B cell (primary cell): ENCODE data around the gene ARRDC1. TPM values are rescaled to one million over a fixed set of nuclear protein-coding genes. Genes with fewer than 3 reads are reported as not detected.

Experiments
- ATAC-seq: fragments of 200-7000 bp; cut with Tn5 transposase; one replicate; pipeline ENCODE4 v1.10.0; 2021; ENCODE audit warnings: low read depth, mild to moderate bottlenecking, moderate number of reproducible peaks, moderate library complexity
- CTCF ChIA-PET: fragments of 350-600 bp; sonication (Branson Sonifier 250); formaldehyde crosslinking; loops from one replicate; lab custom pipeline; 2021; ENCODE audit warnings: antibody characterized with exemption, inconsistent platforms; lab: Charles Lee
- POLR2A ChIA-PET: fragments of 350-600 bp; sonication (Branson Sonifier 250); formaldehyde crosslinking; loops from one replicate; lab custom pipeline; 2021; ENCODE audit warnings: antibody characterized with exemption; lab: Charles Lee
- DNase-seq: peaks from one replicate; pipeline ENCODE4 v3.0.0; 2013
- H2AFZ ChIP-seq: 2 replicates; pipeline ENCODE4 v1.6.1; 2012; ENCODE audit warnings: mild to moderate bottlenecking, low read depth, low read length; ENCODE audit not compliant: insufficient read depth, poor library complexity, severe bottlenecking
- H3K27ac ChIP-seq, 2 donors: 1 replicate in 1 of 2; 2 replicates in 1 of 2; pipeline ENCODE4 v1.5.1; 2012 to 2013; ENCODE audit warnings: low read length in 2 of 2, mild to moderate bottlenecking in 2 of 2, moderate library complexity in 1 of 2
- H3K27me3 ChIP-seq, 4 experiments: fragments of 200-600 bp in 1 of 4; sonication (generic) in 1 of 4; replicated peaks in 1 of 4; 1 replicate in 2 of 4; 2 replicates in 2 of 4; pipeline versions ENCODE4 v1.6.1 to v1.7.0; 2013 to 2016; ENCODE audit warnings: low read length in 3 of 4, mild to moderate bottlenecking in 2 of 4, mixed read lengths in 1 of 4, moderate library complexity in 1 of 4; ENCODE audit not compliant: insufficient read depth in 4 of 4, control insufficient read depth in 3 of 4; ENCODE audit errors: control extremely low read depth in 1 of 4
- H3K36me3 ChIP-seq, 2 experiments: replicated peaks in 1 of 2; 1 replicate in 1 of 2; 2 replicates in 1 of 2; pipeline versions ENCODE4 v1.6.1 to v1.7.1; 2013; ENCODE audit warnings: low read length in 1 of 2; ENCODE audit not compliant: insufficient read depth in 2 of 2, control insufficient read depth in 1 of 2; ENCODE audit errors: control extremely low read depth in 1 of 2, extremely low read depth in 1 of 2
- H3K4me1 ChIP-seq, 2 donors: fragments of 200-600 bp in 1 of 2; sonication (generic) in 1 of 2; 1 replicate in 1 of 2; 2 replicates in 1 of 2; pipeline versions ENCODE4 v1.5.1 to v1.6.1; 2013 to 2017; ENCODE audit warnings: low read length in 2 of 2; ENCODE audit not compliant: control insufficient read depth in 2 of 2, insufficient read depth in 2 of 2
- H3K4me2 ChIP-seq: replicated peaks from 2 replicates; pipeline ENCODE3; 2012; ENCODE audit warnings: mild to moderate bottlenecking, low read depth, low read length; ENCODE audit not compliant: poor library complexity, severe bottlenecking
- H3K4me3 ChIP-seq, 5 experiments: fragments of 200-600 bp in 1 of 5; sonication (generic) in 1 of 5; 1 replicate in 3 of 5; 2 replicates in 2 of 5; pipeline versions ENCODE4 v1.5.1 to v1.7.0; 2011 to 2016; ENCODE audit warnings: low read length in 4 of 5, mild to moderate bottlenecking in 4 of 5, low read depth in 2 of 5, control low read depth in 1 of 5, moderate library complexity in 1 of 5; ENCODE audit not compliant: insufficient read depth in 1 of 5; ENCODE audit errors: control extremely low read depth in 1 of 5, extremely low read depth in 1 of 5
- H3K79me2 ChIP-seq: fragments of 200-600 bp; sonication (generic); one replicate; pipeline ENCODE4 v1.6.0; 2016; ENCODE audit warnings: low read length; ENCODE audit not compliant: control insufficient read depth, insufficient read depth
- H3K9ac ChIP-seq: fragments of 200-600 bp; sonication (generic); 2 replicates; pipeline ENCODE4 v1.6.1; 2017; ENCODE audit warnings: mild to moderate bottlenecking, low read length, moderate library complexity
- H3K9me3 ChIP-seq, 3 donors: one replicate each; pipeline versions ENCODE4 v1.6.1 to v1.7.1; 2013; ENCODE audit warnings: low read length in 2 of 3; ENCODE audit not compliant: control insufficient read depth in 2 of 3, insufficient read depth in 1 of 3; ENCODE audit errors: control extremely low read depth in 1 of 3
- H4K20me1 ChIP-seq: 2 replicates; pipeline ENCODE4 v1.6.0; 2012; ENCODE audit warnings: mild to moderate bottlenecking, low read length; ENCODE audit not compliant: insufficient read depth, control insufficient read depth, poor library complexity, severe bottlenecking
- H3K27ac Mint-ChIP-seq: one replicate; pipeline ENCODE4 v1.8.0; 2021; ENCODE audit warnings: mixed read lengths
- H3K27me3 Mint-ChIP-seq: one replicate; pipeline ENCODE4 v1.8.0; 2021; ENCODE audit warnings: mixed read lengths
- H3K4me1 Mint-ChIP-seq: one replicate; pipeline ENCODE4 v1.8.0; 2021; ENCODE audit warnings: mixed read lengths
- H3K4me3 Mint-ChIP-seq: one replicate; pipeline ENCODE4 v1.8.0; 2021; ENCODE audit warnings: mixed read lengths
- H3K9me3 Mint-ChIP-seq: one replicate; pipeline ENCODE4 v1.8.0; 2022; ENCODE audit warnings: mixed read lengths; ENCODE audit not compliant: insufficient read depth
- CTCF ChIP-seq: fragments of 200-600 bp; IDR thresholded peaks from one replicate; pipeline ENCODE4 v1.8.0; 2022; ENCODE audit warnings: antibody characterized with exemption, mild to moderate bottlenecking
- EZH2 ChIP-seq: IDR thresholded peaks from 2 replicates; pipeline ENCODE4 v1.6.1; 2012; ENCODE audit warnings: borderline replicate concordance, low read depth, mild to moderate bottlenecking, moderate library complexity, low read length; ENCODE audit not compliant: insufficient read depth, poor library complexity, severe bottlenecking
- WGBS: methylation state at CpG from one replicate; pipeline ENCODE4 v1.1.5; 2013; ENCODE audit warnings: missing lambda C conversion rate; ENCODE audit not compliant: insufficient coverage; 5-methylcytosine and 5-hydroxymethylcytosine counted together
- intact Hi-C: fragments of 100-400 bp; cut with micrococcal nuclease; formaldehyde crosslinking; loops from one replicate; pipeline ENCODE4 v1.10.0; 2022
- polyA plus RNA-seq: library from polyadenylated mRNA; depleted of rRNA; stranded (reverse); fragments of >200 nt; gene quantifications from 2 replicates; pipeline ENCODE4 v1.2.3, GENCODE V29; 2012
- total RNA-seq, 2 donors: library from RNA; stranded (reverse); fragments of 120-200 nt in 1 of 2; gene quantifications; 1 replicate in 1 of 2; 2 replicates in 1 of 2; pipeline versions ENCODE4 v1.2.3 to v1.2.4, GENCODE V29; 2013 to 2022

The ARRDC1 gene
- total and polyA plus RNA-seq, 2 donors (not counting 1 experiment from before 2014, with no cell fraction given), result 89.2 to 227 TPM

GRCh38 chr9:137630126-137630525 lies 24.6 kb downstream of the ARRDC1 start:
- no peak for TF ChIP-seq EZH2
- TF ChIP-seq CTCF, result no peak
- Histone ChIP-seq H4K20me1 (peaks cover 66% of the 10 kb centered on the region), H2AFZ (no peak overlapping the region), H3K27me3 (no peaks in the 10 kb centered on the region), H3K36me3 (no peaks in the 10 kb centered on the region), H3K4me3 (no peak overlapping the region), H3K9me3 (no peaks in the 10 kb centered on the region), H3K79me2 (peaks cover 97% of the 10 kb centered on the region), H3K4me1 (peaks cover 33 to 61% of the 10 kb centered on the region in 2 donors), H3K27ac (no peak overlapping the region), H3K4me2 (peak overlapping the region; percentile 2), H3K9ac (no peak overlapping the region)
- Mint-ChIP-seq H3K4me1 (peaks cover 59% of the 10 kb centered on the region), H3K4me3 (peak overlapping the region; percentile 0), H3K9me3 (no peaks in the 10 kb centered on the region), H3K27ac (peak overlapping the region; percentile 11), H3K27me3 (no peaks in the 10 kb centered on the region)
- DNase-seq, result no peak
- WGBS, result 60% methylated on average over 1 of the region's 1 CpG
- intact Hi-C loops, result no loop called here
- POLR2A ChIA-PET, result no interaction called here
- ATAC-seq, result no peak
- CTCF ChIA-PET, result interaction anchor here (0.9 kb wide), 1 partner anchor 11 kb away, joined by 3 read pairs; the partner anchor contains the start of gene EHMT1

- H3K4me3 Mint-ChIP-seq, result peak overlapping the region; percentile 41
- no peaks in the 10 kb centered on the region for H3K27me3 Mint-ChIP-seq
- no peaks in the 10 kb centered on the region for H3K9me3 Mint-ChIP-seq
- ATAC-seq, result no peak
- CTCF ChIA-PET, result interaction anchor here (0.9 kb wide), 1 partner anchor 12 kb away, joined by 3 read pairs; the partner anchor contains the start of gene EHMT1
- Histone ChIP-seq H4K20me1 (peaks cover 63% of the 10 kb centered on the region), H3K27ac (no peak overlapping the region), H3K9ac (no peak overlapping the region), H3K4me3 (no peak overlapping the region), H3K79me2 (peaks cover 94% of the 10 kb centered on the region), H3K4me1 (peaks cover 30 to 56% of the 10 kb centered on the region in 2 donors), H3K9me3 (no peaks in the 10 kb centered on the region), H3K36me3 (no peaks in the 10 kb centered on the region), H3K4me2 (no peak overlapping the region), H3K27me3 (no peaks in the 10 kb centered on the region), H2AFZ (no peak overlapping the region)
- WGBS, result 74% methylated on average over 4 of the region's 4 CpGs
- DNase-seq, result no peak
- peak overlapping the region; percentile 1 for H3K27ac Mint-ChIP-seq
- peaks cover 54% of the 10 kb centered on the region for H3K4me1 Mint-ChIP-seq
- TF ChIP-seq CTCF (no peak), EZH2 (no peak)
- intact Hi-C loops, result no loop called here
- POLR2A ChIA-PET, result no interaction called here
Measured at GRCh38 chr9:137630679-137631078, 25.2 kb downstream of the ARRDC1 start.
